ENCODE data around the gene TDRD15. TPM values are rescaled to one million over a fixed set of nuclear protein-coding genes. Genes with fewer than 3 reads are reported as not detected.

Gene TDRD15
- total and polyA plus RNA-seq, 2 experiments from 2014 or later = 0.07 TPM; not detected in 1

GRCh38 chr2:21102356-21102755, 21.4 kb upstream of the TDRD15 start (continued):
- TF ChIP-seq, protein P1, sequence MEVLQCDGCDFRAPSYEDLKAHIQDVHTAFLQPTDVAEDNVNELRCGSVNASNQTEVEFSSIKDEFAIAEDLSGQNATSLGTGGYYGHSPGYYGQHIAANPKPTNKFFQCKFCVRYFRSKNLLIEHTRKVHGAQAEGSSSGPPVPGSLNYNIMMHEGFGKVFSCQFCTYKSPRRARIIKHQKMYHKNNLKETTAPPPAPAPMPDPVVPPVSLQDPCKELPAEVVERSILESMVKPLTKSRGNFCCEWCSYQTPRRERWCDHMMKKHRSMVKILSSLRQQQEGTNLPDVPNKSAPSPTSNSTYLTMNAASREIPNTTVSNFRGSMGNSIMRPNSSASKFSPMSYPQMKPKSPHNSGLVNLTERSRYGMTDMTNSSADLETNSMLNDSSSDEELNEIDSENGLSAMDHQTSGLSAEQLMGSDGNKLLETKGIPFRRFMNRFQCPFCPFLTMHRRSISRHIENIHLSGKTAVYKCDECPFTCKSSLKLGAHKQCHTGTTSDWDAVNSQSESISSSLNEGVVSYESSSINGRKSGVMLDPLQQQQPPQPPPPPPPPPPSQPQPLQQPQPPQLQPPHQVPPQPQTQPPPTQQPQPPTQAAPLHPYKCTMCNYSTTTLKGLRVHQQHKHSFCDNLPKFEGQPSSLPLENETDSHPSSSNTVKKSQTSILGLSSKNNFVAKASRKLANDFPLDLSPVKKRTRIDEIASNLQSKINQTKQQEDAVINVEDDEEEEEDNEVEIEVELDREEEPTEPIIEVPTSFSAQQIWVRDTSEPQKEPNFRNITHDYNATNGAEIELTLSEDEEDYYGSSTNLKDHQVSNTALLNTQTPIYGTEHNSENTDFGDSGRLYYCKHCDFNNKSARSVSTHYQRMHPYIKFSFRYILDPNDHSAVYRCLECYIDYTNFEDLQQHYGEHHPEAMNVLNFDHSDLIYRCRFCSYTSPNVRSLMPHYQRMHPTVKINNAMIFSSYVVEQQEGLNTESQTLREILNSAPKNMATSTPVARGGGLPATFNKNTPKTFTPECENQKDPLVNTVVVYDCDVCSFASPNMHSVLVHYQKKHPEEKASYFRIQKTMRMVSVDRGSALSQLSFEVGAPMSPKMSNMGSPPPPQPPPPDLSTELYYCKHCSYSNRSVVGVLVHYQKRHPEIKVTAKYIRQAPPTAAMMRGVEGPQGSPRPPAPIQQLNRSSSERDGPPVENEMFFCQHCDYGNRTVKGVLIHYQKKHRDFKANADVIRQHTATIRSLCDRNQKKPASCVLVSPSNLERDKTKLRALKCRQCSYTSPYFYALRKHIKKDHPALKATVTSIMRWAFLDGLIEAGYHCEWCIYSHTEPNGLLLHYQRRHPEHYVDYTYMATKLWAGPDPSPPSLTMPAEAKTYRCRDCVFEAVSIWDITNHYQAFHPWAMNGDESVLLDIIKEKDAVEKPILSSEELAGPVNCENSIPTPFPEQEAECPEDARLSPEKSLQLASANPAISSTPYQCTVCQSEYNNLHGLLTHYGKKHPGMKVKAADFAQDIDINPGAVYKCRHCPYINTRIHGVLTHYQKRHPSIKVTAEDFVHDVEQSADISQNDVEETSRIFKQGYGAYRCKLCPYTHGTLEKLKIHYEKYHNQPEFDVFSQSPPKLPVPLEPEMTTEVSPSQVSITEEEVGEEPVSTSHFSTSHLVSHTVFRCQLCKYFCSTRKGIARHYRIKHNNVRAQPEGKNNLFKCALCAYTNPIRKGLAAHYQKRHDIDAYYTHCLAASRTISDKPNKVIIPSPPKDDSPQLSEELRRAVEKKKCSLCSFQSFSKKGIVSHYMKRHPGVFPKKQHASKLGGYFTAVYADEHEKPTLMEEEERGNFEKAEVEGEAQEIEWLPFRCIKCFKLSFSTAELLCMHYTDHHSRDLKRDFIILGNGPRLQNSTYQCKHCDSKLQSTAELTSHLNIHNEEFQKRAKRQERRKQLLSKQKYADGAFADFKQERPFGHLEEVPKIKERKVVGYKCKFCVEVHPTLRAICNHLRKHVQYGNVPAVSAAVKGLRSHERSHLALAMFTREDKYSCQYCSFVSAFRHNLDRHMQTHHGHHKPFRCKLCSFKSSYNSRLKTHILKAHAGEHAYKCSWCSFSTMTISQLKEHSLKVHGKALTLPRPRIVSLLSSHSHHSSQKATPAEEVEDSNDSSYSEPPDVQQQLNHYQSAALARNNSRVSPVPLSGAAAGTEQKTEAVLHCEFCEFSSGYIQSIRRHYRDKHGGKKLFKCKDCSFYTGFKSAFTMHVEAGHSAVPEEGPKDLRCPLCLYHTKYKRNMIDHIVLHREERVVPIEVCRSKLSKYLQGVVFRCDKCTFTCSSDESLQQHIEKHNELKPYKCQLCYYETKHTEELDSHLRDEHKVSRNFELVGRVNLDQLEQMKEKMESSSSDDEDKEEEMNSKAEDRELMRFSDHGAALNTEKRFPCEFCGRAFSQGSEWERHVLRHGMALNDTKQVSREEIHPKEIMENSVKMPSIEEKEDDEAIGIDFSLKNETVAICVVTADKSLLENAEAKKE (CRISPR knock-in tag; IDR thresholded peaks at IDR 0.05) = no peak
- TF ChIP-seq CREB1 (CRISPR knock-in tag; IDR thresholded peaks at IDR 0.05; ENCODE audit: low read depth) (no peak), EZH2phosphoT487 (IDR thresholded peaks at IDR 0.05; ENCODE audit: unreplicated experiment) (no peak), JUNB (IDR thresholded peaks at IDR 0.05; ENCODE audit: unreplicated experiment) (no peak), STAT1 (IDR thresholded peaks at IDR 0.05; ENCODE audit: unreplicated experiment) (no peak)

DNA sequence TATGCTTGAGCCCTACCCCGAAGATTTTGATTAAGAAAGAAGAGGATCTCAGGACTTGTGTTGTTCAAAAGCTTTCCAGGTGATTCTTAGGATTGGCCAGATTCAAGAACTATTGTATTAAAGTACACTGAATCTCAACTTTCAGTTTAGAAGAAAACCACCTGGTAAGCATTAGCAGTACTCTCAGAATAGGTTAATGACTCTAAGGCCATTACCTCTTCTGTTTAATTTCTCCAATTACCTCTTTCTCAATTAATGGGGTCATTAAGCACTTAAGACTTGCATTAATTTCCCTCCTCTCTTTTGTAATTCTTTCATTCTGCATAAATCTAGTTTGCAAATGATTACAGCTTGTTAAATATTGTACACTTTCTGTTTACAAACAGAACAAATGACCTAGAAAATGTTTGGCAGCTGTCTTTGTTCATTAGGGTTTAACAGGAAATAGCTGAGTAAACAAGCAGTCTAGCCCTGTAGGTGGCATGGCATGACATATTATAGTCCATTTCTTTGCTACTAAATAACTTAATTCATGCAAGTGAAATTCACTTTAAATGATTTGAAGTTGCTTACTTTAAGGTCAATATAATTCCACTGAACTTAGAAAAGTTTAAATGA, 20.4 kb upstream of the TDRD15 start:
- Mint-ChIP-seq H3K27me3 (ENCODE audit: insufficient read depth, low read depth, poor library complexity) (peaks cover 7% of the 10 kb centered on the region), H3K36me3 (ENCODE audit: low read depth) (no peaks in the 10 kb centered on the region), H3K27ac (no peak overlapping the region; the same call in 1 of the 2 replicates), H3K4me1 (peaks cover 27% of the 10 kb centered on the region), H3K9me3 (no peaks in the 10 kb centered on the region; the same call in 1 of the 3 replicates), H3K4me3 (no peak overlapping the region)
- H3K27ac ChIP-seq (ENCODE audit: low read depth) = no peak overlapping the region
- no peaks in the 10 kb centered on the region for H3F3A ChIP-seq (replicated peaks; ENCODE audit: low read depth)
- ATAC-seq = no peak
- H3K4me1 ChIP-seq (ENCODE audit: insufficient read depth) = peaks cover 23% of the 10 kb centered on the region
- no peak overlapping the region for H2AFZ ChIP-seq
- H3K79me2 ChIP-seq (replicated peaks; ENCODE audit: insufficient read depth) = no peaks in the 10 kb centered on the region
- no peaks in the 10 kb centered on the region for H3K9me2 ChIP-seq (ENCODE audit: insufficient read depth)
- 0 out of 2 replicates have a peak overlapping the region, but pooled peaks have one; percentile 9 for H3K4me3 ChIP-seq
- DNase-seq (ENCODE audit: low spot score) = peak; percentile 15
- no peaks in the 10 kb centered on the region for H3K36me3 ChIP-seq (ENCODE audit: insufficient read depth)
- peak overlapping the region; percentile 40; the same call in 1 of the 2 replicates for H3K4me2 ChIP-seq
- no peaks in the 10 kb centered on the region for H3K27me3 ChIP-seq (ENCODE audit: insufficient read depth)
- no peaks in the 10 kb centered on the region for H4K20me1 ChIP-seq (replicated peaks; ENCODE audit: insufficient read depth)
- TF ChIP-seq STAT1 (IDR thresholded peaks at IDR 0.05; ENCODE audit: unreplicated experiment) = no peak
- no peak for TF ChIP-seq REST (IDR thresholded peaks at IDR 0.05; ENCODE audit: unreplicated experiment)
- no peak for TF ChIP-seq ETS1 (IDR thresholded peaks at IDR 0.05)
- TF ChIP-seq CREB1 (CRISPR knock-in tag; IDR thresholded peaks at IDR 0.05; ENCODE audit: low read depth) = no peak
- no peak for TF ChIP-seq EZH2phosphoT487 (IDR thresholded peaks at IDR 0.05; ENCODE audit: unreplicated experiment)
- no peak for TF ChIP-seq JUNB (IDR thresholded peaks at IDR 0.05; ENCODE audit: unreplicated experiment)
- TF ChIP-seq POLR2AphosphoS5 (IDR thresholded peaks at IDR 0.05; ENCODE audit: low read depth) = no peak
- TF ChIP-seq CTCF (conservative IDR thresholded peaks at IDR 0.05; ENCODE audit: low read depth in 2 of 2) = no peak
- no peak for TF ChIP-seq EZH2 (IDR thresholded peaks at IDR 0.05; ENCODE audit: low read depth, unreplicated experiment)
